NAMALWA (cell line): ENCODE data around the gene HDAC4.

ENCODE experiments used
- DNase-seq: peaks from one replicate; pipeline ENCODE4 v3.0.0-alpha.2; 2015; ENCODE audit warnings: low spot score

HDAC4 gene

GRCh38 chr2:239064891-239065290 is 335.9 kb downstream of the HDAC4 start:
- no peak for DNase-seq

GRCh38 chr2:239064253-239064652 is 336.6 kb downstream of the HDAC4 start:
- DNase-seq = no peak

GRCh38 chr2:239062743-239063142 is 338.1 kb downstream of the HDAC4 start:
- no peak for DNase-seq

- no peak for DNase-seq
Measured at GRCh38 chr2:239061824-239062570, 338.8 kb downstream of the HDAC4 start.

GRCh38 chr2:239061121-239061666 is 339.6 kb downstream of the HDAC4 start:
- DNase-seq = no peak

GRCh38 chr2:239060676-239061075 is 340.1 kb downstream of the HDAC4 start:
- no peak for DNase-seq

GRCh38 chr2:239059854-239060253 is 341.0 kb downstream of the HDAC4 start:
- no peak for DNase-seq

GRCh38 chr2:239058766-239059165 is 342.1 kb downstream of the HDAC4 start:
- no peak for DNase-seq

GRCh38 chr2:239057533-239057932 is 343.3 kb downstream of the HDAC4 start:
- no peak for DNase-seq

- no peak for DNase-seq
Measured at GRCh38 chr2:239056611-239057010, 344.2 kb downstream of the HDAC4 start.

GRCh38 chr2:239055756-239056493 is 344.9 kb downstream of the HDAC4 start:
- no peak for DNase-seq

- DNase-seq = no peak
Measured at GRCh38 chr2:239054921-239055320, 345.9 kb downstream of the HDAC4 start.

GRCh38 chr2:239053801-239054503 is 346.9 kb downstream of the HDAC4 start:
- DNase-seq = no peak

- no peak for DNase-seq
Measured at GRCh38 chr2:239052798-239053665, 347.8 kb downstream of the HDAC4 start.

- no peak for DNase-seq
Measured at GRCh38 chr2:239051891-239052445, 348.9 kb downstream of the HDAC4 start.

GRCh38 chr2:239050252-239050649 is 350.6 kb downstream of the HDAC4 start:
- DNase-seq = no peak

GRCh38 chr2:239049421-239050251 is 351.2 kb downstream of the HDAC4 start:
- no peak for DNase-seq

- no peak for DNase-seq
Measured at GRCh38 chr2:239048736-239049135, 352.1 kb downstream of the HDAC4 start.

GRCh38 chr2:239047861-239048260 is 353.0 kb downstream of the HDAC4 start:
- DNase-seq = no peak

GRCh38 chr2:239047420-239047819 is 353.4 kb downstream of the HDAC4 start:
- DNase-seq = no peak
